ENCODE results near the gene PARP11. TPM values are rescaled to one million over a fixed set of nuclear protein-coding genes. Genes with fewer than 3 reads are reported as not detected.

PARP11 gene
- total RNA-seq, 1 experiment from 2014 or later, result 2.7 TPM

GRCh38 chr12:3761116-3761735, 112.0 kb downstream of the PARP11 start:
- ChIA-PET RAD21 (ENCODE audit: low non-redundant PET in 1 of 2, low total read pairs in 2 of 2, uncharacterized antibody in 2 of 2, unreplicated experiment in 2 of 2) (no interaction called here), CTCF (no interaction called here), POLR2A (no interaction called here)
- no peaks in the 10 kb centered on the region for H4K20me1 ChIP-seq (ENCODE audit: insufficient read depth)
- no peaks in the 10 kb centered on the region for H3K79me2 ChIP-seq (ENCODE audit: insufficient read depth, low read length)
- intact Hi-C loops (cut with micrococcal nuclease), result no loop called here
- H3K4me1 ChIP-seq (ENCODE audit: control insufficient read depth in 1 of 2, insufficient read depth in 2 of 2, low read length in 2 of 2), result no peaks in the 10 kb centered on the region
- H3K27ac ChIP-seq (ENCODE audit: low read depth, low read length), result no peak overlapping the region
- H3K9ac ChIP-seq (ENCODE audit: low read length), result no peak overlapping the region
- ATAC-seq (no peak), DNase-seq (ENCODE audit: low read depth, low spot score) (no peak)
- TF ChIP-seq ZFX (IDR thresholded peaks at IDR 0.05), result no peak
- TF ChIP-seq, protein P1, sequence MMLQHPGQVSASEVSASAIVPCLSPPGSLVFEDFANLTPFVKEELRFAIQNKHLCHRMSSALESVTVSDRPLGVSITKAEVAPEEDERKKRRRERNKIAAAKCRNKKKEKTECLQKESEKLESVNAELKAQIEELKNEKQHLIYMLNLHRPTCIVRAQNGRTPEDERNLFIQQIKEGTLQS (IDR thresholded peaks at IDR 0.05), result no peak
- no peaks in the 10 kb centered on the region for H3K27me3 ChIP-seq (ENCODE audit: insufficient read depth, low read length)
- H3K4me3 ChIP-seq (replicated peaks in 1 of 2; ENCODE audit: low read depth in 1 of 2, low read length in 2 of 2), result no peak overlapping the region
- no peaks in the 10 kb centered on the region for H3K9me3 ChIP-seq (ENCODE audit: control insufficient read depth in 1 of 2, insufficient read depth in 1 of 2, low read depth in 1 of 2, low read length in 2 of 2)
- no peaks in the 10 kb centered on the region for H3K36me3 ChIP-seq (ENCODE audit: control insufficient read depth in 1 of 2, insufficient read depth in 2 of 2, low read length in 2 of 2)
- H3K9me2 ChIP-seq (ENCODE audit: insufficient read depth), result no peaks in the 10 kb centered on the region
- H2AFZ ChIP-seq (ENCODE audit: low read depth, low read length, poor library complexity, severe bottlenecking), result no peak overlapping the region
- no TSS peak for BruUV-seq (replicated peaks)
- H3K4me2 ChIP-seq (ENCODE audit: low read length), result no peak overlapping the region

DNA sequence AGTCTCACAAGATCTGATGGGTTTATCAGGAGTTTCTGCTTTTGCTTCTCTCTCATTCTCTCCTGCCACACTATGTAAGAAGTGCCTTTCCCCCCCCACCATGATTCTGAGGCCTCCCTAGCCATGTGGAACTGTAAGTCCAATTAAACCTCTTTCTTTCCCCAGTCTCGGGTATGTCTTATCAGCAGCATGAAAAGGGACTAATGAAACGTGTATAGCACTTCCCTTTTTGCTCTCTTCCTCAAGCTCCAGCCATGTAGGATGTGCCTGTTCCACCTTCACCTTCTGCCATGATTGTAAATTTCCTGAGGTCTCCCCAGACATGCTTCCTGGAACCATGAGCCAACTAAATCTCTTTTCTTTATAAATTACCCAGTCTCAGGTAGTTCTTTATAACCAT, 113.3 kb downstream of the PARP11 start:
- ChIA-PET CTCF (no interaction called here), POLR2A (no interaction called here), RAD21 (ENCODE audit: low non-redundant PET in 1 of 2, low total read pairs in 2 of 2, uncharacterized antibody in 2 of 2, unreplicated experiment in 2 of 2) (no interaction called here)
- no peaks in the 10 kb centered on the region for H3K36me3 ChIP-seq (ENCODE audit: control insufficient read depth in 1 of 2, insufficient read depth in 2 of 2, low read length in 2 of 2)
- H3K9me3 ChIP-seq (ENCODE audit: control insufficient read depth in 1 of 2, insufficient read depth in 1 of 2, low read depth in 1 of 2, low read length in 2 of 2), result no peaks in the 10 kb centered on the region
- H3K4me3 ChIP-seq (replicated peaks in 1 of 2; ENCODE audit: low read depth in 1 of 2, low read length in 2 of 2), result no peak overlapping the region
- no peaks in the 10 kb centered on the region for H3K27me3 ChIP-seq (ENCODE audit: insufficient read depth, low read length)
- H3K4me1 ChIP-seq (ENCODE audit: control insufficient read depth in 1 of 2, insufficient read depth in 2 of 2, low read length in 2 of 2), result no peaks in the 10 kb centered on the region
- H3K9me2 ChIP-seq (ENCODE audit: insufficient read depth), result no peaks in the 10 kb centered on the region
- no peak for ATAC-seq
- BruUV-seq (replicated peaks), result no TSS peak
- no peak overlapping the region for H2AFZ ChIP-seq (ENCODE audit: low read depth, low read length, poor library complexity, severe bottlenecking)
- no peak overlapping the region for H3K4me2 ChIP-seq (ENCODE audit: low read length)
- intact Hi-C loops (cut with micrococcal nuclease), result no loop called here
- H3K9ac ChIP-seq (ENCODE audit: low read length), result no peak overlapping the region
- H3K27ac ChIP-seq (ENCODE audit: low read depth, low read length), result no peak overlapping the region
- no peaks in the 10 kb centered on the region for H3K79me2 ChIP-seq (ENCODE audit: insufficient read depth, low read length)
- no peaks in the 10 kb centered on the region for H4K20me1 ChIP-seq (ENCODE audit: insufficient read depth)
- no peak for DNase-seq (ENCODE audit: low read depth, low spot score)
- TF ChIP-seq, protein P2, sequence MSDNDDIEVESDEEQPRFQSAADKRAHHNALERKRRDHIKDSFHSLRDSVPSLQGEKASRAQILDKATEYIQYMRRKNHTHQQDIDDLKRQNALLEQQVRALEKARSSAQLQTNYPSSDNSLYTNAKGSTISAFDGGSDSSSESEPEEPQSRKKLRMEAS (IDR thresholded peaks at IDR 0.05), result no peak
- no peak for TF ChIP-seq EZH2phosphoT487 (IDR thresholded peaks at IDR 0.05; ENCODE audit: borderline replicate concordance)
- no peak for TF ChIP-seq ZBTB33 (IDR thresholded peaks at IDR 0.05; ENCODE audit: extremely low read depth, insufficient replicate concordance, low read length)
- TF ChIP-seq, protein P3, sequence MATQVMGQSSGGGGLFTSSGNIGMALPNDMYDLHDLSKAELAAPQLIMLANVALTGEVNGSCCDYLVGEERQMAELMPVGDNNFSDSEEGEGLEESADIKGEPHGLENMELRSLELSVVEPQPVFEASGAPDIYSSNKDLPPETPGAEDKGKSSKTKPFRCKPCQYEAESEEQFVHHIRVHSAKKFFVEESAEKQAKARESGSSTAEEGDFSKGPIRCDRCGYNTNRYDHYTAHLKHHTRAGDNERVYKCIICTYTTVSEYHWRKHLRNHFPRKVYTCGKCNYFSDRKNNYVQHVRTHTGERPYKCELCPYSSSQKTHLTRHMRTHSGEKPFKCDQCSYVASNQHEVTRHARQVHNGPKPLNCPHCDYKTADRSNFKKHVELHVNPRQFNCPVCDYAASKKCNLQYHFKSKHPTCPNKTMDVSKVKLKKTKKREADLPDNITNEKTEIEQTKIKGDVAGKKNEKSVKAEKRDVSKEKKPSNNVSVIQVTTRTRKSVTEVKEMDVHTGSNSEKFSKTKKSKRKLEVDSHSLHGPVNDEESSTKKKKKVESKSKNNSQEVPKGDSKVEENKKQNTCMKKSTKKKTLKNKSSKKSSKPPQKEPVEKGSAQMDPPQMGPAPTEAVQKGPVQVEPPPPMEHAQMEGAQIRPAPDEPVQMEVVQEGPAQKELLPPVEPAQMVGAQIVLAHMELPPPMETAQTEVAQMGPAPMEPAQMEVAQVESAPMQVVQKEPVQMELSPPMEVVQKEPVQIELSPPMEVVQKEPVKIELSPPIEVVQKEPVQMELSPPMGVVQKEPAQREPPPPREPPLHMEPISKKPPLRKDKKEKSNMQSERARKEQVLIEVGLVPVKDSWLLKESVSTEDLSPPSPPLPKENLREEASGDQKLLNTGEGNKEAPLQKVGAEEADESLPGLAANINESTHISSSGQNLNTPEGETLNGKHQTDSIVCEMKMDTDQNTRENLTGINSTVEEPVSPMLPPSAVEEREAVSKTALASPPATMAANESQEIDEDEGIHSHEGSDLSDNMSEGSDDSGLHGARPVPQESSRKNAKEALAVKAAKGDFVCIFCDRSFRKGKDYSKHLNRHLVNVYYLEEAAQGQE (IDR thresholded peaks at IDR 0.05; ENCODE audit: low read depth), result no peak
- TF ChIP-seq FOSL1 (IDR thresholded peaks at IDR 0.05; ENCODE audit: low read depth), result no peak
- TF ChIP-seq, protein P4, sequence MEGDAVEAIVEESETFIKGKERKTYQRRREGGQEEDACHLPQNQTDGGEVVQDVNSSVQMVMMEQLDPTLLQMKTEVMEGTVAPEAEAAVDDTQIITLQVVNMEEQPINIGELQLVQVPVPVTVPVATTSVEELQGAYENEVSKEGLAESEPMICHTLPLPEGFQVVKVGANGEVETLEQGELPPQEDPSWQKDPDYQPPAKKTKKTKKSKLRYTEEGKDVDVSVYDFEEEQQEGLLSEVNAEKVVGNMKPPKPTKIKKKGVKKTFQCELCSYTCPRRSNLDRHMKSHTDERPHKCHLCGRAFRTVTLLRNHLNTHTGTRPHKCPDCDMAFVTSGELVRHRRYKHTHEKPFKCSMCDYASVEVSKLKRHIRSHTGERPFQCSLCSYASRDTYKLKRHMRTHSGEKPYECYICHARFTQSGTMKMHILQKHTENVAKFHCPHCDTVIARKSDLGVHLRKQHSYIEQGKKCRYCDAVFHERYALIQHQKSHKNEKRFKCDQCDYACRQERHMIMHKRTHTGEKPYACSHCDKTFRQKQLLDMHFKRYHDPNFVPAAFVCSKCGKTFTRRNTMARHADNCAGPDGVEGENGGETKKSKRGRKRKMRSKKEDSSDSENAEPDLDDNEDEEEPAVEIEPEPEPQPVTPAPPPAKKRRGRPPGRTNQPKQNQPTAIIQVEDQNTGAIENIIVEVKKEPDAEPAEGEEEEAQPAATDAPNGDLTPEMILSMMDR (IDR thresholded peaks at IDR 0.05 in 2 of 3, conservative IDR thresholded peaks at IDR 0.05 in 1 of 3; ENCODE audit: borderline replicate concordance in 1 of 3, insufficient read depth in 1 of 3, low read depth in 2 of 3, low read length in 2 of 3), result no peak
- no peak for TF ChIP-seq CEBPB (IDR thresholded peaks at IDR 0.05; ENCODE audit: low read depth)
- TF ChIP-seq TCF7L2 (IDR thresholded peaks at IDR 0.05; ENCODE audit: borderline replicate concordance, extremely low read depth, insufficient read depth, insufficient read length), result no peak
- TF ChIP-seq POLR2AphosphoS5 (IDR thresholded peaks at IDR 0.05; ENCODE audit: low read depth, low read length), result no peak
- TF ChIP-seq ZFX (IDR thresholded peaks at IDR 0.05), result no peak
- no peak for TF ChIP-seq POLR2A (IDR thresholded peaks at IDR 0.05; ENCODE audit: borderline replicate concordance, extremely low read depth, insufficient read depth, insufficient read length)

Data from HCT116 (cell line).